K562 (cell line): ENCODE results near the gene HDAC1. TPM values are rescaled to one million over a fixed set of nuclear protein-coding genes. Genes with fewer than 3 reads are reported as not detected.

Experiments used
- ATF7 ChIP-seq: fragments of 450-650 bp; IDR thresholded peaks from 2 replicates; pipeline ENCODE4 v1.7.1; 2014; ENCODE audit warnings: mild to moderate bottlenecking, moderate library complexity
- COPS2 ChIP-seq: fragments of 450-650 bp; conservative IDR thresholded peaks from 2 replicates; pipeline ENCODE4 v1.6.1; 2016; ENCODE audit warnings: mild to moderate bottlenecking, moderate library complexity
- ESRRA ChIP-seq: fragments of 450-650 bp; IDR thresholded peaks from 2 replicates; pipeline ENCODE4 v1.6.1; 2014; ENCODE audit warnings: low read depth, mild to moderate bottlenecking, moderate library complexity, borderline replicate concordance
- ETV5 ChIP-seq: sonication (generic); formaldehyde crosslinking; IDR thresholded peaks from 2 replicates; pipeline ENCODE4 v1.4.0; 2020; ENCODE audit warnings: low read depth, mild to moderate bottlenecking, missing genetic modification reagents
- FOSL1 ChIP-seq: fragments of 200-800 bp; sonication (Bioruptor generic); conservative IDR thresholded peaks from 2 replicates; pipeline ENCODE4 v1.6.1; 2016; ENCODE audit warnings: missing genetic modification characterization, missing compliant biosample characterization
- MYC ChIP-seq, 2 experiments: fragments of 250-450 bp in 1 of 2; sonication (Bioruptor Pico) in 1 of 2; IDR thresholded peaks; 2 replicates each; pipeline versions ENCODE4 v1.5.1 to v1.6.1; 2012 to 2021; ENCODE audit warnings: low read depth in 2 of 2, borderline replicate concordance in 1 of 2, improper control_type of control experiment in 1 of 2, low read length in 1 of 2, mild to moderate bottlenecking in 1 of 2, moderate library complexity in 1 of 2
- PML ChIP-seq: IDR thresholded peaks from 2 replicates; pipeline ENCODE4 v1.6.1; 2012; ENCODE audit warnings: low read length, inconsistent platforms
- RCOR1 ChIP-seq, 2 experiments: IDR thresholded peaks; 2 replicates each; pipeline ENCODE4 v1.6.1; 2012; ENCODE audit warnings: low read depth in 2 of 2, low read length in 2 of 2, borderline replicate concordance in 1 of 2, improper control_type of control experiment in 1 of 2
- SMARCA5 ChIP-seq: fragments of 450-650 bp; IDR thresholded peaks from 2 replicates; pipeline ENCODE4 v1.6.1; 2016
- polyA plus RNA-seq, 8 experiments: library from polyadenylated mRNA; depleted of rRNA in 4 of 8; stranded (reverse) in 5 of 8; unstranded in 3 of 8; fragments of >200 nt; fragmentation: Nextera tagmentation in 2 of 8; fragmentation: Illumina TruSeq in 1 of 8; extraction: Ambion mirVana in 2 of 8; extraction: Trizol in 1 of 8; gene quantifications; 2 replicates each; pipeline versions ENCODE4 v1.2.1 to v1.2.3, GENCODE V29; 2011 to 2014; ENCODE audit warnings: inconsistent platforms in 1 of 8, missing spikeins in 1 of 8
- total RNA-seq, 7 experiments: library from RNA; depleted of rRNA in 6 of 7; stranded (reverse); fragments of >200 nt in 6 of 7; fragmentation: Illumina TruSeq in 2 of 7; extraction: Trizol in 2 of 7; gene quantifications; 2 replicates each; pipeline versions ENCODE4 v1.2.1 to v1.2.3, GENCODE V29; 2011 to 2021; ENCODE audit warnings: low replicate concordance in 1 of 7
- TF ChIP-seq, protein P1 (sequence below): sonication (generic); formaldehyde crosslinking; IDR thresholded peaks from 2 replicates; pipeline ENCODE4 v1.8.1; 2023; ENCODE audit warnings: mild to moderate bottlenecking, missing genetic modification reagents

Gene HDAC1
- total and polyA plus RNA-seq, 9 of the 15 experiments (the other 6 are each of a cell fraction or from before 2014, with no cell fraction given) = 169 to 384 (median 193) TPM

DNA sequence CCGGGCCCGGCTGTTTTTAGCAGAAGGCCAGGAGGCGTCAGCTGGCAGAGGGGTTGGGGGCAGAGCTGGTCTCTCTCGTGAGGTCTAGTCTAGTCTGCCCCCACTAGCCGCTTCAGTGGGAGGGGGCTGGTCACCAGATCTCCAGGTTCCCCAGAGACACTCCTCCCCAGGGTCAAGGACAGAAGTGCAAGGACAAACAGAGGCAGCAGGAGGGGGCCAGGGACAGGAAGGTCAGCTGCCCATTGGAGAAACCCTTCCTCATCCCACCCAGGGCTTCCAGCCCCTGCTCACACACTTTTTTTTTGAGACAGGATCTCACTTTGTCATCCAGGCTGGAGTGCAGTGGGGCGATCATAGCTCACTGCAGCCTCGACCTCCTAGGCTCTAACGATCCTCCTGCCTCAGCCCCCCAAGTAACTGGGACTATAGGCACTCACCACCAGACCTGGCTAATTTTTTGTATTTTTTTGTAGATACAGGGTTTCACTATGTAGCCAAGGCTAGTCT is 60.4 kb downstream of the HDAC1 start (continued):
- TF ChIP-seq, protein P1, sequence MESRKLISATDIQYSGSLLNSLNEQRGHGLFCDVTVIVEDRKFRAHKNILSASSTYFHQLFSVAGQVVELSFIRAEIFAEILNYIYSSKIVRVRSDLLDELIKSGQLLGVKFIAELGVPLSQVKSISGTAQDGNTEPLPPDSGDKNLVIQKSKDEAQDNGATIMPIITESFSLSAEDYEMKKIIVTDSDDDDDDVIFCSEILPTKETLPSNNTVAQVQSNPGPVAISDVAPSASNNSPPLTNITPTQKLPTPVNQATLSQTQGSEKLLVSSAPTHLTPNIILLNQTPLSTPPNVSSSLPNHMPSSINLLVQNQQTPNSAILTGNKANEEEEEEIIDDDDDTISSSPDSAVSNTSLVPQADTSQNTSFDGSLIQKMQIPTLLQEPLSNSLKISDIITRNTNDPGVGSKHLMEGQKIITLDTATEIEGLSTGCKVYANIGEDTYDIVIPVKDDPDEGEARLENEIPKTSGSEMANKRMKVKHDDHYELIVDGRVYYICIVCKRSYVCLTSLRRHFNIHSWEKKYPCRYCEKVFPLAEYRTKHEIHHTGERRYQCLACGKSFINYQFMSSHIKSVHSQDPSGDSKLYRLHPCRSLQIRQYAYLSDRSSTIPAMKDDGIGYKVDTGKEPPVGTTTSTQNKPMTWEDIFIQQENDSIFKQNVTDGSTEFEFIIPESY = no peak
- no peak for TF ChIP-seq MYC (IDR thresholded peaks at IDR 0.05; ENCODE audit: low read depth, low read length)
- TF ChIP-seq MYC (CRISPR knock-in tag; IDR thresholded peaks at IDR 0.05; ENCODE audit: borderline replicate concordance, low read depth) = 0 out of 2 replicates have a peak, but pooled peaks have one; percentile 12
- 0 out of 2 replicates have a peak, but pooled peaks have one; percentile 14 for TF ChIP-seq FOSL1 (tag)
- TF ChIP-seq COPS2 = no peak
- no peak for TF ChIP-seq RCOR1 (IDR thresholded peaks at IDR 0.05; ENCODE audit: borderline replicate concordance in 1 of 2, low read depth in 2 of 2, low read length in 2 of 2)
- no peak for TF ChIP-seq PML
- 0 out of 2 replicates have a peak, but pooled peaks have one; percentile 20 for TF ChIP-seq ETV5 (CRISPR knock-in tag)
- TF ChIP-seq ATF7 = no peak
- no peak for TF ChIP-seq SMARCA5
- TF ChIP-seq ESRRA = peak; percentile 90
